PC-3 (cell line): ENCODE data around the gene HNRNPH1. TPM values are rescaled to one million over a fixed set of nuclear protein-coding genes. Genes with fewer than 3 reads are reported as not detected.

ENCODE experiments used
- ATAC-seq: fragments of 200-7000 bp; cut with Tn5 transposase; 2 replicates; pipeline ENCODE4 v1.9.1; 2020; ENCODE audit warnings: mild to moderate bottlenecking, moderate library complexity
- BruUV-seq: library from RNA; stranded (reverse); fragments of 400-500 nt; replicated peaks from 2 replicates; lab custom pipeline; 2021; lab: Mats Ljungman, UMichigan
- CTCF ChIA-PET: fragments of 300-600 bp; sonication (Branson Sonifier 250); formaldehyde crosslinking; loops from one replicate; lab custom pipeline; 2022; ENCODE audit warnings: antibody characterized with exemption; lab: Charles Lee
- POLR2A ChIA-PET: fragments of 300-600 bp; sonication (Branson Sonifier 250); formaldehyde crosslinking; loops from one replicate; lab custom pipeline; 2022; ENCODE audit warnings: antibody characterized with exemption; ENCODE audit not compliant: unreplicated experiment; lab: Charles Lee
- DNase-seq: peaks from one replicate; pipeline ENCODE4 v3.0.0-alpha.2; 2015
- H2AFZ ChIP-seq: fragments of 300-600 bp; sonication (generic); 2 replicates; pipeline ENCODE4 v1.6.0; 2016; ENCODE audit warnings: antibody characterized with exemption, low read length
- H3F3A ChIP-seq: fragments of 300-600 bp; sonication (generic); one replicate; pipeline ENCODE4 v1.6.0; 2017; ENCODE audit warnings: antibody characterized with exemption, low read length, control low read depth, mild to moderate bottlenecking; ENCODE audit not compliant: unreplicated experiment
- H3K27ac ChIP-seq: fragments of 300-600 bp; sonication (generic); 2 replicates; pipeline ENCODE4 v1.5.1; 2016; ENCODE audit warnings: mild to moderate bottlenecking, low read length
- H3K27me3 ChIP-seq: fragments of 300-600 bp; sonication (generic); 2 replicates; pipeline ENCODE4 v1.6.1; 2016; ENCODE audit warnings: low read length, mixed read lengths
- H3K36me3 ChIP-seq: fragments of 300-600 bp; sonication (generic); 2 replicates; pipeline ENCODE4 v1.6.1; 2016; ENCODE audit warnings: low read depth, mixed run types, low read length, mixed read lengths
- H3K4me1 ChIP-seq: fragments of 300-600 bp; sonication (generic); 2 replicates; pipeline ENCODE4 v1.5.1; 2016; ENCODE audit warnings: low read length; ENCODE audit not compliant: insufficient read depth
- H3K4me2 ChIP-seq: fragments of 300-600 bp; sonication (generic); 2 replicates; pipeline ENCODE4 v1.6.0; 2016; ENCODE audit warnings: low read length
- H3K4me3 ChIP-seq: fragments of 300-600 bp; sonication (generic); 2 replicates; pipeline ENCODE4 v1.5.1; 2016; ENCODE audit warnings: mild to moderate bottlenecking, low read length, mixed read lengths
- H3K79me2 ChIP-seq: fragments of 300-600 bp; sonication (generic); 2 replicates; pipeline ENCODE4 v1.6.1; 2017; ENCODE audit warnings: low read length, mixed read lengths
- H3K9ac ChIP-seq: fragments of 300-600 bp; sonication (generic); 2 replicates; pipeline ENCODE4 v1.6.0; 2016; ENCODE audit warnings: mild to moderate bottlenecking, low read length
- H3K9me2 ChIP-seq: fragments of 300-600 bp; sonication (generic); replicated peaks from 2 replicates; pipeline ENCODE4 v1.6.1; 2016; ENCODE audit warnings: mixed run types, low read length, mixed read lengths
- H3K9me3 ChIP-seq: fragments of 300-600 bp; sonication (generic); 2 replicates; pipeline ENCODE4 v1.6.1; 2016; ENCODE audit warnings: low read length, mixed read lengths
- H4K20me1 ChIP-seq: fragments of 300-600 bp; sonication (generic); 2 replicates; pipeline ENCODE4 v1.6.1; 2016; ENCODE audit warnings: low read length, mixed read lengths
- EZH2 ChIP-seq: fragments of 300-600 bp; sonication (generic); IDR thresholded peaks from one replicate; pipeline ENCODE4 v1.6.1; 2017; ENCODE audit warnings: antibody characterized with exemption, mild to moderate bottlenecking, low read length; ENCODE audit not compliant: unreplicated experiment
- EZH2phosphoT487 ChIP-seq: fragments of 300-600 bp; sonication (generic); IDR thresholded peaks from 2 replicates; pipeline ENCODE4 v1.6.1; 2018; ENCODE audit warnings: mild to moderate bottlenecking, antibody characterized with exemption, low read length, borderline replicate concordance
- intact Hi-C: fragments of 100-400 bp; cut with micrococcal nuclease; formaldehyde crosslinking; loops from 2 replicates; pipeline ENCODE4 v1.9.0; 2023
- total RNA-seq: library from RNA; depleted of rRNA; stranded (reverse); fragments of >200 nt; gene quantifications from 2 replicates; pipeline ENCODE4 v1.2.3, GENCODE V29; 2014
- TF ChIP-seq, protein P1 (sequence below): fragments of 300-600 bp; sonication (generic); conservative IDR thresholded peaks from 2 replicates; pipeline ENCODE4 v1.5.1; 2017; ENCODE audit warnings: antibody characterized with exemption, low read depth, mild to moderate bottlenecking, low read length

Gene HNRNPH1
- total RNA-seq, 1 experiment from 2014 or later, result 533 TPM

DNA sequence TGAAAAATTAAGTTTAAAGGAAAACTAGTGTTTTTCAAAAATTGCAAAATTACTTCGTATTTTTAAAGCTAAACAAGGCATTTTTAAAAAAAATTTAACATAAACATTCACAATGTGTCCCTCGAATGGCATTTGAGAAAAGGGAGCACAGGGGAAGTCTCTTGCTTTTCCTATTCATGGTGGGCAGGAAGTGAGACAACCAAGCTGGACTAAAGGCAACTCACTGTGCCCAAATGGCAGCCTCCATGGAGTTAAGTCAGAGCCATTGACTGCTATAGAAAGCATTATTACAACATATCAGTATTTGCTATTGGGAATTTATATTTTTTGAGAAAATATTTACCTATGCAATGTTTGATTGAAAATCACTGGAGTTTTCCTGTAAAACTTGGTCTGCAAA is 8.3 kb downstream of the HNRNPH1 start:
- H3K4me3 ChIP-seq, result no peak overlapping the region
- no peak overlapping the region for H3K9ac ChIP-seq
- no peak overlapping the region for H3K27ac ChIP-seq
- POLR2A ChIA-PET, result no interaction called here
- no peak overlapping the region for H2AFZ ChIP-seq
- peaks cover 54% of the 10 kb centered on the region for H3K79me2 ChIP-seq
- no peaks in the 10 kb centered on the region for H3K9me3 ChIP-seq
- peaks cover 25% of the 10 kb centered on the region for H3F3A ChIP-seq
- intact Hi-C loops, result no loop called here
- no TSS peak for BruUV-seq
- CTCF ChIA-PET, result no interaction called here
- H3K27me3 ChIP-seq, result no peaks in the 10 kb centered on the region
- peaks cover 75% of the 10 kb centered on the region for H3K36me3 ChIP-seq
- no peak for TF ChIP-seq EZH2
- no peak for TF ChIP-seq EZH2phosphoT487
- TF ChIP-seq, protein P1, sequence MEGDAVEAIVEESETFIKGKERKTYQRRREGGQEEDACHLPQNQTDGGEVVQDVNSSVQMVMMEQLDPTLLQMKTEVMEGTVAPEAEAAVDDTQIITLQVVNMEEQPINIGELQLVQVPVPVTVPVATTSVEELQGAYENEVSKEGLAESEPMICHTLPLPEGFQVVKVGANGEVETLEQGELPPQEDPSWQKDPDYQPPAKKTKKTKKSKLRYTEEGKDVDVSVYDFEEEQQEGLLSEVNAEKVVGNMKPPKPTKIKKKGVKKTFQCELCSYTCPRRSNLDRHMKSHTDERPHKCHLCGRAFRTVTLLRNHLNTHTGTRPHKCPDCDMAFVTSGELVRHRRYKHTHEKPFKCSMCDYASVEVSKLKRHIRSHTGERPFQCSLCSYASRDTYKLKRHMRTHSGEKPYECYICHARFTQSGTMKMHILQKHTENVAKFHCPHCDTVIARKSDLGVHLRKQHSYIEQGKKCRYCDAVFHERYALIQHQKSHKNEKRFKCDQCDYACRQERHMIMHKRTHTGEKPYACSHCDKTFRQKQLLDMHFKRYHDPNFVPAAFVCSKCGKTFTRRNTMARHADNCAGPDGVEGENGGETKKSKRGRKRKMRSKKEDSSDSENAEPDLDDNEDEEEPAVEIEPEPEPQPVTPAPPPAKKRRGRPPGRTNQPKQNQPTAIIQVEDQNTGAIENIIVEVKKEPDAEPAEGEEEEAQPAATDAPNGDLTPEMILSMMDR, result no peak
- H3K4me2 ChIP-seq, result no peak overlapping the region
- H3K4me1 ChIP-seq, result peaks cover 14% of the 10 kb centered on the region; the same call in 1 of the 2 replicates
- no peak for DNase-seq
- ATAC-seq, result no peak
- peaks cover 77% of the 10 kb centered on the region for H4K20me1 ChIP-seq
- H3K9me2 ChIP-seq, result no peaks in the 10 kb centered on the region

DNA sequence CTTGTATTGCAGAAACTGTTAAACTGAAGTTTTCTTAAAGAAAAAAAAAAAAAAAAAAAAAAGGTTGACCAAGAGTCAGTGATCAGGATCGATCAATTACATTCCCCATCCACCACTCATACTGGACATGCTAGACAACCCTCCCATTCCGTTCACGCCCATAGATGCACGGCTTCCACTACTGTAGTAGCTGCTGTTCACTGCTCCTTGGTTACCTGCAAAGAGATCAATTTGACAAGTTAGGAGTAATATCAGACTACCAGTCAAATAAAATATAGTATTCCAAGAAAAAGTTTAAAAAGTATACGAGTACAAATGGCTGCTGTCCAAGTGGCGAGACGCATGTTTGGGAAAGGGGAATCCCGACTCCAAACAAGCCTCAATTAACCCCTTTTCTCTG is 8.7 kb downstream of the HNRNPH1 start:
- H3K9me3 ChIP-seq, result no peaks in the 10 kb centered on the region
- POLR2A ChIA-PET, result no interaction called here
- H3K4me2 ChIP-seq, result no peak overlapping the region
- CTCF ChIA-PET, result no interaction called here
- intact Hi-C loops, result no loop called here
- no peaks in the 10 kb centered on the region for H3K9me2 ChIP-seq
- H3F3A ChIP-seq, result peaks cover 25% of the 10 kb centered on the region
- no peak for ATAC-seq
- H3K9ac ChIP-seq, result no peak overlapping the region
- peaks cover 11% of the 10 kb centered on the region; the same call in 1 of the 2 replicates for H3K4me1 ChIP-seq
- no peak overlapping the region for H2AFZ ChIP-seq
- no peak for DNase-seq
- no TSS peak for BruUV-seq
- peaks cover 74% of the 10 kb centered on the region for H4K20me1 ChIP-seq
- no peaks in the 10 kb centered on the region for H3K27me3 ChIP-seq
- peaks cover 49% of the 10 kb centered on the region for H3K79me2 ChIP-seq
- H3K4me3 ChIP-seq, result no peak overlapping the region
- no peak for TF ChIP-seq EZH2phosphoT487
- no peak for TF ChIP-seq EZH2
- TF ChIP-seq, protein P1, result no peak
- peaks cover 71% of the 10 kb centered on the region for H3K36me3 ChIP-seq
- no peak overlapping the region for H3K27ac ChIP-seq

DNA sequence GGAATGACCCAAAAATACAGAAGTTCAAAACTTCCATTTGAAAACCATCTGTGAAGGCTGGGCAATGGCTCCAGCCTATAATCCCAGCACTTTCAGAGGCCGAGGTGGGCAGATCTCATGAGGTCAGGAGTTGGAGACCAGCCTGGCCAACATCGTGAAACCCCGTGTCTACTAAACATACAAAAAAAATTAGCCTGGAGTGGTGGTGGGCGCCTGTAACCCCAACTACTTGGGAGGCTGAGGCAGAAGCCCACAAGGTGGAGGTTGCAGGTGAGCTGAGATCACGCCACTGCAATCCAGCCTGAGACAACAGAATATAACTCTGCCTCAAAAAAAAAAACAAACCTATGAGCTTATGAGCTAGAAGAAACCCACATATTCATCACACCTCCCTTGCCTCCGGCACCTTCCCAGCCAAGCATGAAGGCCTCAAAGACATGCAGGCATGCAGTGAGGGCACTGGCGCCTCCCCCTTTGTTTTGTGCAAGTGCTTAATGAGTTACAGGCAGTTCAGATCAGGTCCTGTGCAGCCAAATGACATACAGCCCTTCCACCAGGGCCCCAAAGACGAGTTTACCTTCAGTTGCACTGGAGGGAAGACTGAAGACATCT is 9.9 kb downstream of the HNRNPH1 start:
- H3K79me2 ChIP-seq, result peaks cover 37% of the 10 kb centered on the region
- H2AFZ ChIP-seq, result no peak overlapping the region
- peaks cover 62% of the 10 kb centered on the region for H4K20me1 ChIP-seq
- H3K27me3 ChIP-seq, result no peaks in the 10 kb centered on the region
- H3K9me2 ChIP-seq, result no peaks in the 10 kb centered on the region
- H3K9ac ChIP-seq, result no peak overlapping the region
- H3K4me1 ChIP-seq, result no peaks in the 10 kb centered on the region
- no peak overlapping the region for H3K4me2 ChIP-seq
- no peak overlapping the region for H3K4me3 ChIP-seq
- H3F3A ChIP-seq, result peaks cover 22% of the 10 kb centered on the region
- CTCF ChIA-PET, result interaction anchor here (0.6 kb wide), 1 partner anchor 14 kb away, joined by 6 read pairs; no protein-coding TSS in a partner anchor
- BruUV-seq, result no TSS peak
- ATAC-seq (no peak), DNase-seq (no peak)
- TF ChIP-seq EZH2phosphoT487, result no peak
- no peak for TF ChIP-seq EZH2
- TF ChIP-seq, protein P1, result no peak
- intact Hi-C loops, result no loop called here
- POLR2A ChIA-PET, result no interaction called here
- H3K36me3 ChIP-seq, result peaks cover 59% of the 10 kb centered on the region
- no peak overlapping the region for H3K27ac ChIP-seq
- H3K9me3 ChIP-seq, result no peaks in the 10 kb centered on the region
